HG03469 (cell line): ENCODE results near the gene UGT2A2.

Experiments
- ATAC-seq: cut with Tn5 transposase; IDR thresholded peaks from one replicate; pipeline ENCODE4 v1.9.1; 2021; ENCODE audit warnings: mild to moderate bottlenecking, moderate library complexity, moderate number of reproducible peaks; ENCODE audit not compliant: unreplicated experiment

The UGT2A2 gene

DNA sequence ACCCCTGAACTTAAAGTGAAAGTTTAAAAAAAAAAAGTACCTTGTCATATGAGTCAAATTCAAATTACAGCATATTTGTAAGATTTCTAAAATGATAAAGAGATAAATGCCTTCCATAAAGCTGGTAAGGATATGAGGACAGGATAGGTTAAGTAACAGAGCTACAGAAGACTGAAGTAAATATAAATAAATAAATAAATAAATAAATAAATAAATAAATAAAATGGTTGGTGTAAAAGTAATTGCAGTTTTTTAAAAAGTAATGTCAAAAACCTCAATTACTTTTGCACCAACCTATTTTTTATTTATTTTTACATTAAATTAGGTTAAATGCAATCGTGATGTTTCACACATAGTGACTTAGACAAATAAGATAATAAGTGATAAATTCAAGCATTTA is 62.2 kb downstream of the UGT2A2 start:
- no peak for ATAC-seq

GRCh38 chr4:69576251-69576877 is 63.1 kb downstream of the UGT2A2 start:
- no peak for ATAC-seq

- ATAC-seq: no peak
Measured at GRCh38 chr4:69568787-69569186, 70.7 kb downstream of the UGT2A2 start.

- no peak for ATAC-seq
Measured at GRCh38 chr4:69563424-69563823, 76.0 kb downstream of the UGT2A2 start.

DNA sequence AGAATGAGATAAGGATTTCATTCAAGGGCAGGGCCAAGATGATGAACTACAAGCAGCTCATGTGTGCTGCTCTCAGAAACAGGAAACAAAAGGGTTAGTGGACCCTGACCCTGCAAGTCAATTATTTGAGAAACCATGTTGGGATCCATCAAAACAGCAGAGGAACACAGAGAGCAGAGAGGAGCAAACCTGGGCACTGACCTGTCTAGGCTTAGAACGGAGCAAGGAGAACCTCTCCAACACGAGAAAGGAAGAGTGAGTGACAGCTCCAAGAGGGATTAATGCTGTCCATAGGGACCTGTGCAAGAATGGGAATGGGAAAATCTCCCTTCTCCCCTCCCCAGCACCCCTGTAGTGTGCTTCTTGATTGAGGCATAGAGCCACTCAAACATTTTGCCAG is 89.8 kb downstream of the UGT2A2 start:
- ATAC-seq: no peak

DNA sequence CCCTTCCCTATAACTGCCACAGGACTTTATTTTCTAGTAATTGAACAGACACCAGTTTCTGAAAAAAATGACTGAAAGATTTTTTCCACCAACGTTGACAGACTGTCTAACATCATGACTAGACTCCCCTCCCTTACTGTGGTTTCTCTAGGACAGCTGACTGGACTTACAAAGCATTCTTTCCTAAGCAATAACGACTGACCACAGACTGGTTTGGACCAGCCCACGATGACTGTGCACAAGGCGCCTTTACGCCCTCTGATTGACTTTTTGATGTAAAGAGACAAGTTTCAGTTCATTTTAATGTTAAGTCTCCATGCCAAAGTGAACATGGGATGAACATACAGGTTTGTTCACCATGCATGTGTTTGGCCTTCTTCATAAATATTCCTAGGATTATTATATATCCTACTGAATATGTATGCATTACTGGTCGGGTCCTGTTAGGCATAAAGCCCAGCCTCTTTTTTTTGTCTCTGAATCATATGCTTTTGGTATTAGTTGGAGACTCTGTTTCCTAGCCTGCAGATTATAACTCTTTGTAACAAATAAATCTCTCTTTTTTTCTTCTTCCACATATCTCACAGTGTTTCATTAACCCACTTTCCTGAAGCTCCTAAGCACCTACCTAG is 93.2 kb downstream of the UGT2A2 start:
- ATAC-seq: no peak
